Smooth muscle cell (in vitro differentiated cells): ENCODE results near the gene WFDC10B. TPM values are rescaled to one million over a fixed set of nuclear protein-coding genes. Genes with fewer than 3 reads are reported as not detected.
"Not testable (repeated sequence)": the region's sequence is repeated elsewhere in the genome, so short reads cannot be mapped to it uniquely, and the experiment has no call there.

Source experiments
- DNase-seq: peaks from one replicate; lab custom pipeline; 2025; ENCODE audit not compliant: unreplicated experiment; lab: John Stamatoyannopoulos, UW
- H2AFZ ChIP-seq: fragments of 200-600 bp; sonication (generic); 2 replicates; pipeline ENCODE4 v1.6.0; 2016; ENCODE audit warnings: antibody characterized with exemption, low read depth, mild to moderate bottlenecking
- H3F3A ChIP-seq: fragments of 200-600 bp; sonication (generic); 2 replicates; pipeline ENCODE4 v1.6.0; 2017; ENCODE audit warnings: antibody characterized with exemption, low read depth
- H3K27ac ChIP-seq: fragments of 200-600 bp; sonication (generic); 2 replicates; pipeline ENCODE4 v1.5.1; 2016; ENCODE audit warnings: low read depth, mild to moderate bottlenecking
- H3K27me3 ChIP-seq: fragments of 200-600 bp; sonication (generic); 2 replicates; pipeline ENCODE4 v1.6.1; 2016; ENCODE audit warnings: low read depth, mild to moderate bottlenecking
- H3K36me3 ChIP-seq: fragments of 200-600 bp; sonication (generic); 2 replicates; pipeline ENCODE4 v1.5.1; 2016; ENCODE audit warnings: low read depth
- H3K4me1 ChIP-seq: fragments of 200-600 bp; sonication (generic); 2 replicates; pipeline ENCODE4 v1.5.1; 2016; ENCODE audit warnings: low read depth
- H3K4me2 ChIP-seq: fragments of 200-600 bp; sonication (generic); 2 replicates; pipeline ENCODE4 v1.6.0; 2016; ENCODE audit warnings: mild to moderate bottlenecking
- H3K4me3 ChIP-seq: fragments of 200-600 bp; sonication (generic); 2 replicates; pipeline ENCODE4 v1.5.1; 2016; ENCODE audit warnings: mild to moderate bottlenecking
- H3K79me2 ChIP-seq: fragments of 200-600 bp; sonication (generic); 2 replicates; pipeline ENCODE4 v1.6.0; 2016; ENCODE audit warnings: low read depth, mild to moderate bottlenecking
- H3K9ac ChIP-seq: fragments of 200-600 bp; sonication (generic); 2 replicates; pipeline ENCODE4 v1.6.0; 2016; ENCODE audit warnings: low read depth
- H3K9me3 ChIP-seq: fragments of 200-600 bp; sonication (generic); replicated peaks from 2 replicates; pipeline ENCODE4 v1.5.1; 2016; ENCODE audit warnings: low read depth
- H4K20me1 ChIP-seq: fragments of 200-600 bp; sonication (generic); 2 replicates; pipeline ENCODE4 v1.6.0; 2016; ENCODE audit warnings: low read depth
- WGBS: methylation state at CpG from one replicate; pipeline ENCODE4 v1.1.7; 2016; ENCODE audit warnings: low lambda C conversion rate; 5-methylcytosine and 5-hydroxymethylcytosine counted together
- polyA plus RNA-seq: library from polyadenylated mRNA; unstranded; fragments of >200 nt; fragmentation: Nextera tagmentation; extraction: Ambion mirVana; gene quantifications from 2 replicates; pipeline ENCODE4 v1.2.1, GENCODE V29; 2016
- total RNA-seq: library from RNA; depleted of rRNA; stranded (reverse); fragments of >200 nt; gene quantifications from 2 replicates; pipeline ENCODE4 v1.2.3, GENCODE V29; 2014
- TF ChIP-seq, protein P1 (sequence below): fragments of 200-600 bp; sonication (generic); IDR thresholded peaks from 2 replicates; pipeline ENCODE4 v1.5.1; 2017; ENCODE audit warnings: borderline replicate concordance, mild to moderate bottlenecking, antibody characterized with exemption; ENCODE audit not compliant: insufficient read depth, poor library complexity, severe bottlenecking

The WFDC10B gene
- total and polyA plus RNA-seq, 2 experiments from 2014 or later, result not detected

DNA sequence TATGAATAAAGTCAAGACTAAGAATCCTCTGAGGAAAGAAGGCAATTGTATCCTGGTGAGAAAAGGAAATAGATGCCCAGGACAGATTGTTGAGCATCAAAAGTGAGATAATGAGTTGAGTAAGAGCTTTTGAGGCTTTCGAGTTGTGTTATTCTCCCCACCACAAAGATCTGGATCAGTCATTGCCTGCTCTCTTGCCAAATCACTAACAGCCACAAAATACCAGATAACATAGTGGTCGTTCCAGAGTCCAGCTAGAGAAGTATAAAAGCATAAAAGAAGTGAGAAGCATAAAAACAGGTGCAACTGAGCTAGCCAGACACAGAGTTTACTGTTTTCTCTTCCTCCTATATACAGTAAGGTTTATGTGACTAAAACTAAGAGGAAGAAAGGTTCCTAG lies 22.2 kb upstream of the WFDC10B start:
- DNase-seq, result no peak
- Histone ChIP-seq H3K27ac (no peak overlapping the region), H3F3A (no peaks in the 10 kb centered on the region), H4K20me1 (no peaks in the 10 kb centered on the region), H3K4me1 (no peaks in the 10 kb centered on the region), H3K9me3 (peaks cover 3% of the 10 kb centered on the region), H3K36me3 (no peaks in the 10 kb centered on the region), H3K4me2 (peak overlapping the region; percentile 29), H2AFZ (no peak overlapping the region), H3K27me3 (no peaks in the 10 kb centered on the region), H3K79me2 (no peaks in the 10 kb centered on the region), H3K4me3 (no peak overlapping the region), H3K9ac (no peak overlapping the region)
- WGBS, result 39% methylated on average over 2 of the region's 2 CpGs
- TF ChIP-seq, protein P1, sequence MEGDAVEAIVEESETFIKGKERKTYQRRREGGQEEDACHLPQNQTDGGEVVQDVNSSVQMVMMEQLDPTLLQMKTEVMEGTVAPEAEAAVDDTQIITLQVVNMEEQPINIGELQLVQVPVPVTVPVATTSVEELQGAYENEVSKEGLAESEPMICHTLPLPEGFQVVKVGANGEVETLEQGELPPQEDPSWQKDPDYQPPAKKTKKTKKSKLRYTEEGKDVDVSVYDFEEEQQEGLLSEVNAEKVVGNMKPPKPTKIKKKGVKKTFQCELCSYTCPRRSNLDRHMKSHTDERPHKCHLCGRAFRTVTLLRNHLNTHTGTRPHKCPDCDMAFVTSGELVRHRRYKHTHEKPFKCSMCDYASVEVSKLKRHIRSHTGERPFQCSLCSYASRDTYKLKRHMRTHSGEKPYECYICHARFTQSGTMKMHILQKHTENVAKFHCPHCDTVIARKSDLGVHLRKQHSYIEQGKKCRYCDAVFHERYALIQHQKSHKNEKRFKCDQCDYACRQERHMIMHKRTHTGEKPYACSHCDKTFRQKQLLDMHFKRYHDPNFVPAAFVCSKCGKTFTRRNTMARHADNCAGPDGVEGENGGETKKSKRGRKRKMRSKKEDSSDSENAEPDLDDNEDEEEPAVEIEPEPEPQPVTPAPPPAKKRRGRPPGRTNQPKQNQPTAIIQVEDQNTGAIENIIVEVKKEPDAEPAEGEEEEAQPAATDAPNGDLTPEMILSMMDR, result no peak

DNA sequence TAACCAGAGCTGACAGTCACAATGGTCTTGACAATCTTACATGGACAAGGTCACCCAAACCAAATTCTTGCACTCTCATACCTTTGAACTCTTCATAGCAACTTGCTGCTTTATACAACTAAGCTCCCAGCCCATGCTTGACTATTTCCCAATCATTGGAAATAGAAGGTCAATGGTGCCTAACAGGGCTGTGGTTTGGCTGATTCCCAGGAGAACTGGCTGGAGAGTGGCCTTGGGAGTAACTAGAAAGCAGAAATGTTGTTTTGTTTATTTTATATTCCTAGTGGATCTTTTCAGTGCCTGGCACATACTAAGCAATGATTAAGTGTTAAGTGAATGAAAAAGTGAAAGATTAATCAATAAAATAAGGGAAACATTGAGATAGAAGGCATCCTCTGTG lies 20.3 kb upstream of the WFDC10B start:
- no peaks in the 10 kb centered on the region for H3K79me2 ChIP-seq

DNA sequence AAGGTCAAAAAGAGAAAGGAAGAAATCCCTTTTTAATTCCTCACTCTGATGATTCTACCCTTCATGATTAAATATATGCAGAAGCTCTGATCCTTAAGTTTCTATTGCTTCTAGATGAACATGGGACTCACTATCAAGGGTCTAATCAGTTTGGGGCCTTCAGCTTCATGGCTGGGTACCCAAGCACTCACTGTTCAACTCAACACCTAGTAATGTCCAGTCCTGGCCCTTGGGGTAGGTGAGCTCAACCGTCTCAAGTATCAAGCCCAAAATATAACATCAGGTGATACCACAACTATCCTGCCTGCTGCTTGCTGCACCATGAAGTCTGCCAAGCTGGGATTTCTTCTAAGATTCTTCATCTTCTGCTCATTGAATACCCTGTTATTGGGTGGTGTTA lies 17.2 kb upstream of the WFDC10B start, which contains the start of gene SPINT4:
TSS of gene SPINT4 (plus strand) at position 301 of the 400 bp plus-strand sequence. CDS start at position 322, 21 bp downstream.
- Histone ChIP-seq H3K27ac (no peak within 1 kb of the TSS), H3K27me3 (no peaks in the 10 kb centered on the region), H3K36me3 (no peaks in the 10 kb centered on the region), H4K20me1 (no peaks in the 10 kb centered on the region), H3K9ac (no peak within 1 kb of the TSS), H3K4me3 (no peak within 1 kb of the TSS), H3K9me3 (no peaks in the 10 kb centered on the region), H3K79me2 (no peaks in the 10 kb centered on the region), H2AFZ (no peak within 1 kb of the TSS), H3K4me1 (no peaks in the 10 kb centered on the region), H3K4me2 (no peak within 1 kb of the TSS), H3F3A (no peaks in the 10 kb centered on the region)
- TF ChIP-seq, protein P1, result no peak
- WGBS, result 89% methylated on average over 1 of the region's 1 CpG
- DNase-seq, result no peak

More for the DNA sequence above, 20.3 kb upstream of the WFDC10B start:
- TF ChIP-seq, protein P1, result no peak
- Histone ChIP-seq H3K27ac (no peak overlapping the region), H2AFZ (no peak overlapping the region), H3K4me2 (no peak overlapping the region), H3K9me3 (no peaks in the 10 kb centered on the region), H3K4me3 (no peak overlapping the region), H3K9ac (no peak overlapping the region), H3K27me3 (no peaks in the 10 kb centered on the region), H3F3A (no peaks in the 10 kb centered on the region), H4K20me1 (no peaks in the 10 kb centered on the region), H3K4me1 (no peaks in the 10 kb centered on the region), H3K36me3 (no peaks in the 10 kb centered on the region)
- DNase-seq, result no peak

DNA sequence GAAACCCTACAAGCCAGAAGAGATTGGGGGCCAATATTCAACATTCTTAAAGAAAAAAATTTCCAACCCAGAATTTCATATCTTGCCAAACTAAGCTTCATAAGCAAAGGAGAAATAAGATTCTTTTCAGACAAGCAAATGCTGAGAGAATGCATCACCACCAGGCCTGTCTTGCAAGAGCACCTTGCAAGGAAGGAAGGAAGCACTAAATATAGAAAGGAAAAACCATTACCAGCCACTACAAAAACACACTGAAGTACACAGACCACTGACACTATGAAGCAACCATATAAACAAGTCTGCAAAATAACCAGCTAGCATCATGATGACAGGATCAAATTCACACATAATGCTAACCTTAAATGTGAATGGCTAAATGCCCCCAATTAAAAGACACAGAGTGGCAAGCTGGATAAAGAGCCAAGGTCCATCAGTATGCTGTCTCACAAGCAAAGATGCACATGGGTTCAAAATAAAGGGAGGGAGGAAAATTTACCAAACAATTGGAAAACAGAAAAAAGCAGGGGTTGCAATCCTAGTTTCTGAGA lies 11.4 kb upstream of the WFDC10B start:
- not testable (repeated sequence) for H3K27me3 ChIP-seq, H3K9me3 ChIP-seq, H3K4me1 ChIP-seq, H3K27ac ChIP-seq, H4K20me1 ChIP-seq, H3F3A ChIP-seq, H3K79me2 ChIP-seq, H3K4me2 ChIP-seq, H2AFZ ChIP-seq, H3K4me3 ChIP-seq, H3K9ac ChIP-seq, DNase-seq, H3K36me3 ChIP-seq
